ENCODE results near the gene PCNX3. TPM values are rescaled to one million over a fixed set of nuclear protein-coding genes. Genes with fewer than 3 reads are reported as not detected.

Gene PCNX3
- total and polyA plus RNA-seq, 2 donors (not counting 3 experiments of a cell fraction or from before 2014, with no cell fraction given): 42.6 to 53.9 TPM

DNA sequence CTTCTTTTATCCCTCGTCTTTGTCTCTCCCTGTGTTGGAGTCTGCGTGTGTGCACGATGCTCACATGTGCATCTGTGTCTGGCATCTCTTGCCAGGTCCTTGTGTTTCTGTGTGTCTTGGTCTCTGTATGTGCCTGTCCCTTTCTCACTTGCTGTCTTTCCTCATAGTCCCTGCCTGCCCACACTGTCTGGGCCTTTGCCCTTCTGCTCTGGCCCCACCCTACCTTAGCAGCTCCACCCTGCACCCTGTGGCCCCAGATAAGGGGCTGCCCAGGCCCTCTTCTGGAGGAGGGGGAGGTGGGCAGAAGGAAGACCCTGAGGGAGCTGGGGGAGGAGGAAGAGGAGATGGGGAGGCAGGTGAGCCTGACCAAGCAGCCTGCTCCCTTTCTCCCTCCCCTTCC, 36.9 kb upstream of the PCNX3 start:
- no peak overlapping the region for H3K4me3 ChIP-seq (replicated peaks in 1 of 3; ENCODE audit: insufficient read depth in 1 of 3, low read depth in 1 of 3, low read length in 3 of 3)
- H3K27ac ChIP-seq (ENCODE audit: insufficient read depth, low read depth, low read length): no peak overlapping the region
- POLR2A ChIA-PET: no interaction called here
- TF ChIP-seq POLR2AphosphoS5 (IDR thresholded peaks at IDR 0.05; ENCODE audit: insufficient read depth, low read depth, low read length) (no peak), POLR2A (IDR thresholded peaks at IDR 0.05; ENCODE audit: low read depth, low read length) (no peak), FOS (IDR thresholded peaks at IDR 0.05; ENCODE audit: borderline replicate concordance, insufficient read depth, low read length) (no peak)
- CTCF ChIA-PET: interaction anchor here (3.9 to 9.7 kb wide), 2 partner anchors 11 to 38 kb away, joined by 22 to 167 read pairs; no protein-coding TSS in a partner anchor
- no peak overlapping the region for H2AFZ ChIP-seq (ENCODE audit: low read depth, low read length)
- H3K4me2 ChIP-seq (ENCODE audit: insufficient read depth, low read length): no peak overlapping the region
- no TSS peak for BruUV-seq (replicated peaks)
- no peaks in the 10 kb centered on the region for H3K9me3 ChIP-seq (replicated peaks; ENCODE audit: control insufficient read depth, insufficient read depth, low read length)
- dilution Hi-C loops (cut with MboI; ENCODE audit: extremely low pct_ligation_motif_present, low sequenced_read_pairs): no loop called here
- FAIRE-seq (no peak), DNase-seq (ENCODE audit: low read depth, low spot score) (no peak)
- no peaks in the 10 kb centered on the region for H3K9me1 ChIP-seq (replicated peaks; ENCODE audit: control insufficient read depth, extremely low read depth, insufficient read depth, low read length)
- intact Hi-C loops (cut with micrococcal nuclease): no loop called here
- peaks cover 1% of the 10 kb centered on the region for H3K79me2 ChIP-seq (ENCODE audit: control insufficient read depth, insufficient read depth, low read length)
- no peak overlapping the region for H3K9ac ChIP-seq (replicated peaks; ENCODE audit: extremely low read depth, insufficient read depth, low read length)
- peaks cover 28% of the 10 kb centered on the region for H3K4me1 ChIP-seq (ENCODE audit: control insufficient read depth, extremely low read depth, insufficient read depth, low read length)
- no peaks in the 10 kb centered on the region for H3K27me3 ChIP-seq (ENCODE audit: control insufficient read depth in 2 of 2, insufficient read depth in 2 of 2, low read length in 2 of 2)
- H3K36me3 ChIP-seq (ENCODE audit: control insufficient read depth in 2 of 2, extremely low read depth in 1 of 2, insufficient read depth in 2 of 2, low read length in 2 of 2): no peaks in the 10 kb centered on the region
- H4K20me1 ChIP-seq (replicated peaks; ENCODE audit: control insufficient read depth, extremely low read depth, insufficient read depth, low read length): no peaks in the 10 kb centered on the region

- H3K9me1 ChIP-seq (replicated peaks; ENCODE audit: control insufficient read depth, extremely low read depth, insufficient read depth, low read length): no peaks in the 10 kb centered on the region
- dilution Hi-C loops (cut with MboI; ENCODE audit: extremely low pct_ligation_motif_present, low sequenced_read_pairs): no loop called here
- H3K4me2 ChIP-seq (ENCODE audit: insufficient read depth, low read length): no peak overlapping the region
- BruUV-seq (replicated peaks): no TSS peak
- TF ChIP-seq, protein P1, sequence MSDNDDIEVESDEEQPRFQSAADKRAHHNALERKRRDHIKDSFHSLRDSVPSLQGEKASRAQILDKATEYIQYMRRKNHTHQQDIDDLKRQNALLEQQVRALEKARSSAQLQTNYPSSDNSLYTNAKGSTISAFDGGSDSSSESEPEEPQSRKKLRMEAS (IDR thresholded peaks at IDR 0.05; ENCODE audit: insufficient read depth, insufficient read length): no peak
- TF ChIP-seq POLR2A (IDR thresholded peaks at IDR 0.05; ENCODE audit: low read depth, low read length): no peak
- TF ChIP-seq EZH2 (IDR thresholded peaks at IDR 0.05; ENCODE audit: borderline replicate concordance, low read depth, low read length, severe bottlenecking): no peak
- no peak for TF ChIP-seq GATA2 (IDR thresholded peaks at IDR 0.05; ENCODE audit: insufficient read depth, insufficient read length, low read depth, low read length)
- H4K20me1 ChIP-seq (replicated peaks; ENCODE audit: control insufficient read depth, extremely low read depth, insufficient read depth, low read length): no peaks in the 10 kb centered on the region
- intact Hi-C loops (cut with micrococcal nuclease): no loop called here
- H3K9me3 ChIP-seq (replicated peaks; ENCODE audit: control insufficient read depth, insufficient read depth, low read length): no peaks in the 10 kb centered on the region
- no peak overlapping the region for H3K9ac ChIP-seq (replicated peaks; ENCODE audit: extremely low read depth, insufficient read depth, low read length)
- DNase-seq (ENCODE audit: low read depth, low spot score) (no peak), FAIRE-seq (no peak)
- CTCF ChIA-PET: interaction anchor here (9.7 kb wide), 1 partner anchor 11 kb away, joined by 167 read pairs; no protein-coding TSS in a partner anchor
- H3K27ac ChIP-seq (ENCODE audit: insufficient read depth, low read depth, low read length): no peak overlapping the region
- no peaks in the 10 kb centered on the region for H3K36me3 ChIP-seq (ENCODE audit: control insufficient read depth in 2 of 2, extremely low read depth in 1 of 2, insufficient read depth in 2 of 2, low read length in 2 of 2)
- no peaks in the 10 kb centered on the region for H3K27me3 ChIP-seq (ENCODE audit: control insufficient read depth in 2 of 2, insufficient read depth in 2 of 2, low read length in 2 of 2)
- H3K79me2 ChIP-seq (ENCODE audit: control insufficient read depth, insufficient read depth, low read length): no peaks in the 10 kb centered on the region
- H3K4me3 ChIP-seq (replicated peaks in 1 of 3; ENCODE audit: insufficient read depth in 1 of 3, low read depth in 1 of 3, low read length in 3 of 3): no peak overlapping the region
- POLR2A ChIA-PET: no interaction called here
- H2AFZ ChIP-seq (ENCODE audit: low read depth, low read length): no peak overlapping the region
- H3K4me1 ChIP-seq (ENCODE audit: control insufficient read depth, extremely low read depth, insufficient read depth, low read length): peaks cover 25% of the 10 kb centered on the region
These were observed 36.3 kb upstream of the PCNX3 start for GRCh38 chr11:65579291-65579690.
